Mesenchymal stem cell (in vitro differentiated cells and primary cell): ENCODE results near the gene ALG12.

Source experiments
- DNase-seq: peaks from one replicate; pipeline ENCODE4 v3.0.0-alpha.2; 2013
- H2AFZ ChIP-seq: one replicate; pipeline ENCODE4 v1.6.1; 2013; ENCODE audit warnings: low read depth, mild to moderate bottlenecking, control low read depth, inconsistent platforms, low read length, moderate library complexity
- H2AK5ac ChIP-seq: 2 replicates; pipeline ENCODE4 v1.6.1; 2013; ENCODE audit warnings: low read length, moderate library complexity, mild to moderate bottlenecking, inconsistent platforms; ENCODE audit not compliant: severe bottlenecking
- H2BK120ac ChIP-seq: one replicate; pipeline ENCODE4 v1.6.1; 2013; ENCODE audit warnings: low read depth, mild to moderate bottlenecking, inconsistent platforms, low read length, moderate library complexity
- H2BK12ac ChIP-seq, 2 experiments: one replicate each; pipeline ENCODE4 v1.6.1; 2013; ENCODE audit warnings: inconsistent platforms in 2 of 2, low read length in 2 of 2, mild to moderate bottlenecking in 2 of 2, moderate library complexity in 2 of 2, control low read depth in 1 of 2
- H2BK15ac ChIP-seq: one replicate; pipeline ENCODE4 v1.6.1; 2013; ENCODE audit warnings: mild to moderate bottlenecking, low read depth, inconsistent platforms; ENCODE audit not compliant: poor library complexity, severe bottlenecking
- H2BK5ac ChIP-seq: 2 replicates; pipeline ENCODE4 v1.6.1; 2013; ENCODE audit warnings: low read depth, mild to moderate bottlenecking, low read length, control low read depth, inconsistent platforms; ENCODE audit not compliant: poor library complexity, severe bottlenecking
- H3K14ac ChIP-seq, 2 experiments: one replicate each; pipeline ENCODE4 v1.6.1; 2013; ENCODE audit warnings: inconsistent platforms in 2 of 2, low read length in 2 of 2, control low read depth in 1 of 2, mild to moderate bottlenecking in 1 of 2, moderate library complexity in 1 of 2
- H3K18ac ChIP-seq, 2 experiments: one replicate each; pipeline ENCODE4 v1.6.1; 2013; ENCODE audit warnings: inconsistent platforms in 2 of 2, low read length in 2 of 2, control low read depth in 1 of 2, low read depth in 1 of 2, mild to moderate bottlenecking in 1 of 2
- H3K23ac ChIP-seq, 2 experiments: one replicate each; pipeline ENCODE4 v1.6.1; 2013; ENCODE audit warnings: inconsistent platforms in 2 of 2, low read length in 2 of 2, mild to moderate bottlenecking in 2 of 2, moderate library complexity in 2 of 2, control low read depth in 1 of 2
- H3K27ac ChIP-seq: 2 replicates; pipeline ENCODE4 v1.5.1; 2013; ENCODE audit warnings: mild to moderate bottlenecking, moderate library complexity, low read length, control low read depth, inconsistent platforms; ENCODE audit not compliant: poor library complexity, severe bottlenecking
- H3K27me3 ChIP-seq, 2 experiments: 2 replicates each; pipeline versions ENCODE4 v1.6.1 to v1.7.0; 2013; ENCODE audit warnings: low read length in 2 of 2, mild to moderate bottlenecking in 2 of 2, moderate library complexity in 2 of 2, control low read depth in 1 of 2, inconsistent platforms in 1 of 2; ENCODE audit not compliant: control insufficient read depth in 1 of 2, insufficient read depth in 1 of 2
- H3K36me3 ChIP-seq, 2 experiments: 2 replicates each; pipeline versions ENCODE4 v1.6.1 to v1.7.0; 2013; ENCODE audit warnings: low read length in 2 of 2, control low read depth in 1 of 2, inconsistent platforms in 1 of 2, low read depth in 1 of 2, mild to moderate bottlenecking in 1 of 2; ENCODE audit not compliant: insufficient read depth in 2 of 2, control insufficient read depth in 1 of 2
- H3K4ac ChIP-seq, 2 experiments: one replicate each; pipeline ENCODE4 v1.6.1; 2013; ENCODE audit warnings: inconsistent platforms in 2 of 2, low read length in 2 of 2, mild to moderate bottlenecking in 2 of 2, moderate library complexity in 2 of 2, control low read depth in 1 of 2, low read depth in 1 of 2
- H3K4me1 ChIP-seq: 2 replicates; pipeline ENCODE4 v1.6.1; 2013; ENCODE audit warnings: low read depth, low read length, control low read depth; ENCODE audit not compliant: control insufficient read depth, insufficient read depth
- H3K4me2 ChIP-seq: 2 replicates; pipeline ENCODE4 v1.6.1; 2013; ENCODE audit warnings: low read length, mild to moderate bottlenecking, inconsistent platforms; ENCODE audit not compliant: poor library complexity, severe bottlenecking
- H3K4me3 ChIP-seq, 2 experiments: 2 replicates each; pipeline versions ENCODE4 v1.5.1 to v1.7.0; 2013; ENCODE audit warnings: low read length in 2 of 2, mild to moderate bottlenecking in 2 of 2, control low read depth in 1 of 2, low read depth in 1 of 2; ENCODE audit not compliant: insufficient read depth in 1 of 2
- H3K79me1 ChIP-seq: replicated peaks from 2 replicates; pipeline ENCODE4 v1.6.1; 2013; ENCODE audit warnings: mild to moderate bottlenecking, control low read depth, low read length, inconsistent platforms; ENCODE audit not compliant: poor library complexity, severe bottlenecking
- H3K9ac ChIP-seq: 2 replicates; pipeline ENCODE4 v1.7.0; 2013; ENCODE audit warnings: mild to moderate bottlenecking, low read length, moderate library complexity
- H3K9me3 ChIP-seq: 2 replicates; pipeline ENCODE4 v1.7.0; 2013; ENCODE audit warnings: mild to moderate bottlenecking, low read length; ENCODE audit not compliant: control insufficient read depth
- H4K8ac ChIP-seq: one replicate; pipeline ENCODE4 v1.6.1; 2013; ENCODE audit warnings: inconsistent platforms, mild to moderate bottlenecking, low read length, moderate library complexity
- H4K91ac ChIP-seq: one replicate; pipeline ENCODE4 v1.6.1; 2013; ENCODE audit warnings: mild to moderate bottlenecking, low read length, inconsistent platforms
- WGBS: methylation state at CpG from one replicate; pipeline ENCODE4 v1.1.7; 2013; ENCODE audit warnings: mixed read lengths; 5-methylcytosine and 5-hydroxymethylcytosine counted together

ALG12 gene

DNA sequence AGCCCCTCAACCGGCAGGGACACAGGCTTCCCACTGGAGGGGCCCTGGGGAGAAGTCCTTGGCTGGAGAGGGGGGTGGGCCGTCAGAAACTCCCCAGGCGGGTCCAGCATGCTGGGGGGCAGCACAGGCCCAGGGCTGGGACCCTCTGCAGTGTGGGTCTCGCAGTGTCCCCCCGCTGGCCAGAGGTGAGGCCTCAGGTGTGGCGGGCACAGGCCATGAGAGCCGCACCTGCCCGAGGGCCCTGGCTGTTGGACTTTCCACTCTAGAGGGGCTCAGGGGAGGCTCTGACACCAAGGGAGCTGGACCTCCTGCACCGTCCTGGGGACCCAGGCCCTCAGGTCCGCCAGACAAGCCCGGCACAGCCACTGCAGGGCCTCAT lies 31.7 kb upstream of the ALG12 start:
- Histone ChIP-seq H3K79me1 (no peaks in the 10 kb centered on the region), H2AK5ac (peak overlapping the region; percentile 53), H4K8ac (no peak overlapping the region), H3K4me3 (no peak overlapping the region), H3K23ac (no peak overlapping the region), H3K27ac (no peak overlapping the region), H3K4me2 (no peak overlapping the region), H2BK12ac (no peak overlapping the region), H2BK15ac (peak overlapping the region; percentile 50), H2BK120ac (no peak overlapping the region), H2BK5ac (no peak overlapping the region), H3K27me3 (no peaks in the 10 kb centered on the region), H3K4ac (no peak overlapping the region), H3K36me3 (no peaks in the 10 kb centered on the region), H2AFZ (no peak overlapping the region), H3K4me1 (peaks cover 49% of the 10 kb centered on the region), H3K9ac (no peak overlapping the region), H3K18ac (no peak overlapping the region), H3K14ac (no peak overlapping the region), H4K91ac (no peak overlapping the region), H3K9me3 (no peaks in the 10 kb centered on the region)
- 86% methylated on average over 10 of the region's 11 CpGs for WGBS
- DNase-seq, result no peak

DNA sequence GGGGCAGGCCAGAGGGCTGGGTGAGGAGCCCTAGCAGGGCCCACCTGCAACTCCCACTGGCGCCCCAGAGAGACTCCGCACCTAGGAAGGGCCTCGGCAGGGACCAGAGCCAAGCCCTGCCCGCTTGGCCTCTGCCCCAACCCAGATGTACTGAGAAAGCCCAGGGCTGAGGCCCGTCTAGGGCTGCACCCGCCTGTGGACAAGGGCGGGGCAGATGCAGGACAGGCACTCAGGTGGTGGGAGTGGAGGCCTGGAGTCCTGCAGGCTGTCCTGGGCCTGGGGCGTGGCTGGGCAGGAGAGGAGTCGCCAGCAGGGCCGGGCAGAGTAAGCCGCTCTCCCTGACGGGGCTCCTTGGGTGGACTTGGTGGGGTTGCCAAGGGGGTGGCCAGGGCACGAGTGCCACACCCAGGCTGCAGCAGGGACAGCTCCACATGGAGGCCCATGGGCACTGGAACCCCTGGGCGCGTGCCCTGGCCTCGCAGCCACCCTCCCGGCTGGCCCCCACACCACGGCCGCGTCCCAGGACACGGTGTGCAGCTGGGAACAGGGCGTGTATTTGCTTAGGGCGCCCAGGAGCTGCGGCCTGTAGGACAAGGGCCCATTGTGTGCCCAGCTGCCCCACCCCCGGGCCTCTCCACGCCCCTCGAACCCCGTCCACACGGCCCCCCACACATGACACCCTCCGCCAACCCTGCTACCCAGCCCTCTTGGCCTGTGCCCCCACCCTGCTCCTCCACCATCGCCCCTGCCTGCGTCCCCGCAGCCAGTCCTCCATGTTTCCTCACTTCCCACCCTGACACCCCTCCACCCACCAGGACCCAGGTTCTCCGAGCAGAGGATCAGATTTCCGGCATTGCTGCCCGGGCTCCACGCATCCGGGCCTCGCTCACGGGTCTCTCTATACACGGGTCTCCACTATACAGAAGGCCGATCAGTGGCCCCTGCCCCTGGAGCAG lies 31.0 kb upstream of the ALG12 start:
- H4K91ac ChIP-seq, result peak overlapping the region; percentile 35
- H2BK120ac ChIP-seq, result no peak overlapping the region
- H3K9me3 ChIP-seq, result no peaks in the 10 kb centered on the region
- H3K18ac ChIP-seq, result no peak overlapping the region
- H3K4me2 ChIP-seq, result no peak overlapping the region
- H3K23ac ChIP-seq, result no peak overlapping the region
- no peak overlapping the region for H3K27ac ChIP-seq
- WGBS, result 94% methylated on average over 42 of the region's 42 CpGs
- no peaks in the 10 kb centered on the region for H3K27me3 ChIP-seq
- H2BK15ac ChIP-seq, result peak overlapping the region; percentile 44
- no peak overlapping the region for H3K9ac ChIP-seq
- no peaks in the 10 kb centered on the region for H3K79me1 ChIP-seq
- no peak for DNase-seq
- peak overlapping the region; percentile 17 to 64 for H3K4ac ChIP-seq
- peak overlapping the region; percentile 19 for H4K8ac ChIP-seq
- no peak overlapping the region for H2BK12ac ChIP-seq
- peaks cover 43% of the 10 kb centered on the region for H3K4me1 ChIP-seq
- no peak overlapping the region for H2BK5ac ChIP-seq
- no peak overlapping the region for H3K4me3 ChIP-seq
- H3K14ac ChIP-seq, result peak overlapping the region in 1 of 2 experiments; percentile 28
- H2AFZ ChIP-seq, result no peak overlapping the region
- H2AK5ac ChIP-seq, result no peak overlapping the region
- no peaks in the 10 kb centered on the region for H3K36me3 ChIP-seq

DNA sequence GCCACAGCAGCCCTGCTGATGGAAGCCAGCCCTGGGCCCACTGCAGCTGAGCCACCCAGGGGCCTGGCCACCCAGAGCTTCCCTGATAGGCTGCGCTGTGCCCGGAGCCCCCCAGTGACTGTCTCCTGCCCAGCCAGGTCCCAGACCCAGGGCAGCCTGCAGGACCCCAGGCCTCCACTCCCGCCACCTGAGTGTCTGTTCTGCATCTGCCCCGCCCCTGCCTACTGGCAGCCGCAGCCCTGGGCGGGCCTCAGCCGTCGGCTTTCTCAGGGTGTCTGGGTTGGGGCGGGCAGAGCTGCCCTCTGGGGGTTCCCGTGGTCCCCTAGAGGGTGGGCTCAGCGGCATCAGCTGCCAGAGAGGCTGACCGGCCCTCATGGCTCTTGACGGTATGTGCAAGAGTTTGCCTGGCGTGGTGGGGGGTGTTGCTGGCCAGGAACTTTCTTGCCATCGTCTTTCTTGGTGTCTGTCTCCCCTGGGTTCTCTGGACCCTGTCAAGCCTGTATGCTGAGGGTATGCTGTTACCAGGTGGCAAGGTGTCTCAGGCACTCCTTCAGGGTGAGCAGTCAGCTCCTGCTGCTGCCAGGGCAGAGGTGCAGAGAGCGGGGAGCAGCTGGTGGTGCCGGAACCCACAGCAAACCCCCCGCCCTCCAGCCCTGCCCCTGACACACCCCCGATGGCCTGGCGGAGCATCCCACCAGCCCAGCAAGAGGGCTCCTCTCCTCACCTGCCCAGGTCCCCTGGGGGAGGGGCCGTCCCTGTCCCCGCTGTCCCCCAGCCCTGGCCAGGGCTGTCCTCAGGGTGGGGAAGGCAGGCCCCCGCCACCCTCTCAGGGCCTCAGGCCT lies 30.1 kb upstream of the ALG12 start:
- Histone ChIP-seq H2AK5ac (no peak overlapping the region), H3K9me3 (no peaks in the 10 kb centered on the region), H2AFZ (no peak overlapping the region), H4K8ac (no peak overlapping the region), H2BK12ac (peak overlapping the region in 1 of 2 experiments; percentile 24), H3K36me3 (no peaks in the 10 kb centered on the region), H3K79me1 (no peaks in the 10 kb centered on the region), H3K14ac (peak overlapping the region in 1 of 2 experiments; percentile 49), H2BK5ac (peak overlapping the region; percentile 19), H4K91ac (peak overlapping the region; percentile 31), H3K18ac (no peak overlapping the region), H3K27me3 (no peaks in the 10 kb centered on the region), H3K27ac (no peak overlapping the region), H3K23ac (no peak overlapping the region), H2BK15ac (peak overlapping the region; percentile 2), H2BK120ac (no peak overlapping the region), H3K4me3 (no peak overlapping the region), H3K9ac (no peak overlapping the region), H3K4ac (peak overlapping the region in 1 of 2 experiments; percentile 17), H3K4me2 (no peak overlapping the region), H3K4me1 (peaks cover 36% of the 10 kb centered on the region)
- 83% methylated on average over 23 of the region's 23 CpGs for WGBS
- DNase-seq, result no peak

DNA sequence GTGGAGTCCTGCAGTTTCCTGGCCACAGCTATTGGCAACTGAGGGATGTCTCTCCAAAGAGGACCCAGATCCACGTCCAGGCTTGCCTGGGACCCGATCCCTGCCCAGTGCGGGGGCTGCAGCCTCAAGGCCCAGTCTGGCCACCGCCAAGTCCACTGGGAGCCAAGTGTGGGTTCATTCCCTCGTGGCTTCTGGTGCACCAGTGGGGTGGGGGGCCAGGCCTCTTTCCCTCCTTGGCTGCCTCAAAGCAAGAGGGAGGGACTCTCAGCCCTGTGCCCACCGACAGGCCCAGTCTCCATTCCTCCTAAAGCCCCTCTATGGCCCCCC lies 29.0 kb upstream of the ALG12 start:
- Histone ChIP-seq H3K14ac (peak overlapping the region in 1 of 2 experiments; percentile 2), H3K4me2 (no peak overlapping the region), H2BK120ac (no peak overlapping the region), H3K36me3 (no peaks in the 10 kb centered on the region), H2BK15ac (peak overlapping the region; percentile 73), H3K18ac (peak overlapping the region; percentile 19 to 25), H3K4me3 (no peak overlapping the region), H2AFZ (no peak overlapping the region), H3K27me3 (no peaks in the 10 kb centered on the region), H3K4ac (peak overlapping the region in 1 of 2 experiments; percentile 13), H3K79me1 (no peaks in the 10 kb centered on the region), H2BK12ac (no peak overlapping the region), H3K9ac (no peak overlapping the region), H2BK5ac (no peak overlapping the region), H3K4me1 (peaks cover 27% of the 10 kb centered on the region), H3K27ac (no peak overlapping the region), H3K23ac (no peak overlapping the region), H2AK5ac (no peak overlapping the region), H3K9me3 (no peaks in the 10 kb centered on the region), H4K91ac (no peak overlapping the region), H4K8ac (peak overlapping the region; percentile 35)
- WGBS, result 92% methylated on average over 6 of the region's 6 CpGs
- DNase-seq, result no peak
